H9 (cell line): ENCODE results near the gene ACOT11. TPM values are rescaled to one million over a fixed set of nuclear protein-coding genes. Genes with fewer than 3 reads are reported as not detected.
A peak's percentile ranks its signal among the peaks of the same experiment; 100 is the strongest.

Source experiments
- DNase-seq: peaks from one replicate; pipeline ENCODE4 v3.0.0-alpha.2; 2017
- H2AFZ ChIP-seq: one replicate; pipeline ENCODE4 v1.6.1; 2013; ENCODE audit warnings: mild to moderate bottlenecking, low read length, control low read depth, moderate library complexity
- H2AK5ac ChIP-seq: 2 replicates; pipeline ENCODE4 v1.6.1; 2013; ENCODE audit warnings: low read length, control low read depth, mixed read lengths; ENCODE audit not compliant: insufficient read length
- H2BK120ac ChIP-seq: one replicate; pipeline ENCODE4 v1.6.1; 2013; ENCODE audit warnings: low read depth, mild to moderate bottlenecking, low read length, control low read depth, inconsistent platforms; ENCODE audit not compliant: poor library complexity, severe bottlenecking
- H2BK12ac ChIP-seq: 2 replicates; pipeline ENCODE4 v1.6.1; 2013; ENCODE audit warnings: low read length, control low read depth, mixed read lengths, low read depth; ENCODE audit not compliant: insufficient read length
- H2BK15ac ChIP-seq: 2 replicates; pipeline ENCODE4 v1.6.1; 2013; ENCODE audit warnings: low read depth, low read length, control low read depth
- H2BK20ac ChIP-seq: one replicate; pipeline ENCODE4 v1.6.1; 2013; ENCODE audit warnings: low read depth, mild to moderate bottlenecking, low read length, control low read depth, inconsistent platforms; ENCODE audit not compliant: poor library complexity, severe bottlenecking
- H2BK5ac ChIP-seq: 2 replicates; pipeline ENCODE4 v1.6.1; 2013; ENCODE audit warnings: low read length, control low read depth, mixed read lengths; ENCODE audit not compliant: insufficient read length
- H3K14ac ChIP-seq: 2 replicates; pipeline ENCODE4 v1.6.1; 2013; ENCODE audit warnings: low read length, control low read depth; ENCODE audit not compliant: insufficient read depth
- H3K18ac ChIP-seq: 2 replicates; pipeline ENCODE4 v1.6.1; 2013; ENCODE audit warnings: low read depth, mild to moderate bottlenecking, mixed read lengths, low read length, control low read depth; ENCODE audit not compliant: insufficient read length
- H3K23ac ChIP-seq: 2 replicates; pipeline ENCODE4 v1.6.1; 2013; ENCODE audit warnings: low read length, control low read depth, mixed read lengths, low read depth; ENCODE audit not compliant: insufficient read length
- H3K23me2 ChIP-seq: 2 replicates; pipeline ENCODE4 v1.6.1; 2013; ENCODE audit warnings: low read depth, mild to moderate bottlenecking, mixed read lengths, low read length, control low read depth; ENCODE audit not compliant: insufficient read length, poor library complexity, severe bottlenecking
- H3K27ac ChIP-seq: 2 replicates; pipeline ENCODE4 v1.5.1; 2013; ENCODE audit warnings: low read length, control low read depth, mixed read lengths, low read depth; ENCODE audit not compliant: insufficient read length
- H3K27me3 ChIP-seq: 2 replicates; pipeline ENCODE4 v1.6.1; 2013; ENCODE audit warnings: low read length, control low read depth, inconsistent platforms; ENCODE audit not compliant: insufficient read depth
- H3K4ac ChIP-seq: 2 replicates; pipeline ENCODE4 v1.6.1; 2013; ENCODE audit warnings: low read depth, mild to moderate bottlenecking, control low read depth, inconsistent platforms, low read length, moderate library complexity
- H3K4me1 ChIP-seq: 2 replicates; pipeline ENCODE4 v1.6.1; 2013; ENCODE audit warnings: low read length, control low read depth, inconsistent platforms; ENCODE audit not compliant: insufficient read depth
- H3K4me2 ChIP-seq: 2 replicates; pipeline ENCODE4 v1.6.1; 2013; ENCODE audit warnings: low read length, control low read depth, mixed read lengths; ENCODE audit not compliant: insufficient read length, insufficient read depth
- H3K56ac ChIP-seq: 2 replicates; pipeline ENCODE4 v1.6.1; 2013; ENCODE audit warnings: low read depth, mild to moderate bottlenecking, mixed read lengths, low read length, control low read depth; ENCODE audit not compliant: insufficient read length
- H3K79me1 ChIP-seq: 2 replicates; pipeline ENCODE4 v1.6.1; 2013; ENCODE audit warnings: low read depth, mild to moderate bottlenecking, moderate library complexity, low read length, control low read depth, inconsistent platforms; ENCODE audit not compliant: insufficient read depth, poor library complexity, severe bottlenecking
- H3K79me2 ChIP-seq: 2 replicates; pipeline ENCODE4 v1.6.1; 2013; ENCODE audit warnings: low read length, control low read depth, inconsistent platforms; ENCODE audit not compliant: insufficient read depth
- H3K9ac ChIP-seq: 2 replicates; pipeline ENCODE4 v1.6.1; 2013; ENCODE audit warnings: low read length, control low read depth, mixed read lengths; ENCODE audit not compliant: insufficient read length; ENCODE audit errors: extremely low read depth
- H3K9me3 ChIP-seq: one replicate; pipeline ENCODE4 v1.6.1; 2013; ENCODE audit warnings: low read depth, low read length, inconsistent platforms; ENCODE audit not compliant: control insufficient read depth
- H3T11ph ChIP-seq: one replicate; pipeline ENCODE4 v1.6.1; 2013; ENCODE audit warnings: mild to moderate bottlenecking, low read length, control low read depth, inconsistent platforms
- H4K20me1 ChIP-seq: one replicate; pipeline ENCODE4 v1.6.1; 2013; ENCODE audit not compliant: control insufficient read depth, insufficient read length, insufficient read depth
- H4K5ac ChIP-seq: 2 replicates; pipeline ENCODE4 v1.6.1; 2013; ENCODE audit warnings: low read depth, mild to moderate bottlenecking, mixed read lengths, low read length, control low read depth; ENCODE audit not compliant: insufficient read length
- H4K8ac ChIP-seq: replicated peaks from 2 replicates; pipeline ENCODE4 v1.6.1; 2013; ENCODE audit warnings: low read length, control low read depth, mixed read lengths, low read depth; ENCODE audit not compliant: insufficient read length
- H4K91ac ChIP-seq: 2 replicates; pipeline ENCODE4 v1.6.1; 2013; ENCODE audit warnings: low read depth, mild to moderate bottlenecking, moderate library complexity, mixed read lengths, low read length, control low read depth; ENCODE audit not compliant: insufficient read length
- H3K27ac Mint-ChIP-seq, 3 experiments: 2 replicates in 2 of 3; 3 replicates in 1 of 3; pipeline ENCODE4 v1.8.0; 2020 to 2021; ENCODE audit warnings: mixed read lengths in 3 of 3, mild to moderate bottlenecking in 1 of 3, moderate library complexity in 1 of 3
- H3K27me3 Mint-ChIP-seq: 2 replicates; pipeline ENCODE4 v1.8.0; 2021; ENCODE audit warnings: low read depth, mild to moderate bottlenecking, moderate library complexity, mixed read lengths
- H3K36me3 Mint-ChIP-seq, 3 experiments: 2 replicates in 2 of 3; 3 replicates in 1 of 3; pipeline ENCODE4 v1.8.0; 2020 to 2021; ENCODE audit warnings: low read depth in 3 of 3, mixed read lengths in 3 of 3; ENCODE audit not compliant: insufficient read depth in 1 of 3
- H3K4me1 Mint-ChIP-seq, 2 experiments: 2 replicates each; pipeline ENCODE4 v1.8.0; 2020; ENCODE audit warnings: mixed read lengths in 2 of 2
- H3K4me3 Mint-ChIP-seq, 2 experiments: 2 replicates in 1 of 2; 3 replicates in 1 of 2; pipeline ENCODE4 v1.8.0; 2020 to 2021; ENCODE audit warnings: mild to moderate bottlenecking in 2 of 2, mixed read lengths in 2 of 2, moderate library complexity in 1 of 2
- H3K9me3 Mint-ChIP-seq, 2 experiments: 2 replicates in 1 of 2; 3 replicates in 1 of 2; pipeline ENCODE4 v1.8.0; 2020; ENCODE audit warnings: mild to moderate bottlenecking in 2 of 2, mixed read lengths in 2 of 2, moderate library complexity in 1 of 2
- CTCF ChIP-seq: fragments of 200-600 bp; sonication (generic); conservative IDR thresholded peaks from 3 replicates; pipeline ENCODE4 v1.8.0; 2021; ENCODE audit warnings: antibody characterized with exemption, mild to moderate bottlenecking
- WGBS: extraction: QIAGEN DNeasy Blood & Tissue Kit; methylation state at CpG from one replicate; pipeline ENCODE4 v1.1.7; 2013; ENCODE audit warnings: missing lambda C conversion rate, low lambda C conversion rate, mixed read lengths; ENCODE audit not compliant: insufficient read length; ENCODE audit errors: extremely low coverage; 5-methylcytosine and 5-hydroxymethylcytosine counted together
- total RNA-seq: library from RNA; stranded (reverse); gene quantifications from 2 replicates; pipeline ENCODE4 v1.2.1, GENCODE V29; 2021

ACOT11 gene
- total RNA-seq, 1 experiment from 2014 or later: 4.0 TPM

- Histone ChIP-seq H4K20me1 (no peaks in the 10 kb centered on the region), H3K23me2 (no peaks in the 10 kb centered on the region), H3T11ph (no peak overlapping the region), H3K56ac (no peak overlapping the region), H2BK120ac (no peak overlapping the region), H3K27me3 (no peaks in the 10 kb centered on the region), H3K79me1 (no peaks in the 10 kb centered on the region), H3K4me1 (no peaks in the 10 kb centered on the region; the same call in 1 of the 2 replicates), H3K9ac (no peak overlapping the region), H3K18ac (peak overlapping the region; percentile 80), H2BK5ac (no peak overlapping the region), H4K91ac (no peak overlapping the region), H3K23ac (no peak overlapping the region), H2AK5ac (no peak overlapping the region), H2BK12ac (peak overlapping the region; percentile 5), H4K5ac (no peak overlapping the region), H4K8ac (no peak overlapping the region), H3K9me3 (no peaks in the 10 kb centered on the region), H2BK20ac (no peak overlapping the region), H3K14ac (peak overlapping the region; percentile 80), H3K4ac (no peak overlapping the region; the same call in 1 of the 2 replicates), H3K4me2 (no peak overlapping the region), H2BK15ac (no peak overlapping the region), H3K79me2 (no peaks in the 10 kb centered on the region), H2AFZ (no peak overlapping the region), H3K27ac (no peak overlapping the region)
- Mint-ChIP-seq H3K36me3 (no peaks in the 10 kb centered on the region; a peak in 1 of 7 replicates), H3K9me3 (no peaks in the 10 kb centered on the region; a peak in 1 of 5 replicates), H3K27me3 (no peaks in the 10 kb centered on the region; the same call in 1 of the 2 replicates), H3K27ac (peak overlapping the region; percentile 89 to 94 (median 89); a peak in 6 of 7 replicates), H3K4me3 (no peak overlapping the region), H3K4me1 (peaks cover 22 to 36% of the 10 kb centered on the region in 2 experiments)
- whole genome bisulfite sequencing: no CpG with 5 or more reads among the region's 6 CpGs
- no peak for TF ChIP-seq CTCF
- DNase-seq: peak; percentile 59
Observed at GRCh38 chr1:54610048-54610447, 62.0 kb downstream of the ACOT11 start.
